Activated naive CD4-positive, alpha-beta T cell treated with anti-CD3 and anti-CD28 coated beads for 36 hours (primary cell): ENCODE measurements around the gene NLGN4Y. TPM values are rescaled to one million over a fixed set of nuclear protein-coding genes. Genes with fewer than 3 reads are reported as not detected.
A peak's percentile ranks its signal among the peaks of the same experiment; 100 is the strongest.

Source experiments
- CTCF ChIA-PET: fragments of 350-600 bp; sonication (Branson Sonifier 250); formaldehyde crosslinking; loops from one replicate; lab custom pipeline; 2021; ENCODE audit warnings: antibody characterized with exemption; lab: Charles Lee
- DNase-seq: peaks from one replicate; pipeline ENCODE4 v3.0.0-alpha.2; 2020
- H3K27ac Mint-ChIP-seq: one replicate; pipeline ENCODE4 v1.8.0; 2021; ENCODE audit warnings: mild to moderate bottlenecking, mixed read lengths
- H3K27me3 Mint-ChIP-seq: one replicate; pipeline ENCODE4 v1.8.0; 2021; ENCODE audit warnings: low read depth, mixed read lengths
- H3K36me3 Mint-ChIP-seq: one replicate; pipeline ENCODE4 v1.8.0; 2021; ENCODE audit warnings: low read depth, mixed read lengths
- H3K4me1 Mint-ChIP-seq: one replicate; pipeline ENCODE4 v1.8.0; 2021; ENCODE audit warnings: low read depth, mixed read lengths
- H3K4me3 Mint-ChIP-seq: one replicate; pipeline ENCODE4 v1.8.0; 2021; ENCODE audit warnings: mild to moderate bottlenecking, moderate library complexity, mixed read lengths
- H3K9me3 Mint-ChIP-seq: one replicate; pipeline ENCODE4 v1.8.0; 2021; ENCODE audit warnings: mixed read lengths
- intact Hi-C: fragments of 100-400 bp; cut with micrococcal nuclease; formaldehyde crosslinking; loops from one replicate; pipeline ENCODE4 v1.15.1; 2023
- total RNA-seq, 2 experiments: library from RNA; stranded (reverse); gene quantifications; one replicate each; pipeline ENCODE4 v1.2.3, GENCODE V29; 2021

Gene NLGN4Y
- total RNA-seq, result under 1 TPM; 0.10 to 0.15 TPM

- H3K4me3 Mint-ChIP-seq, result peak within 1 kb of the TSS; percentile 61
- H3K27ac Mint-ChIP-seq, result no peak within 1 kb of the TSS
- no peaks in the 10 kb centered on the region for H3K9me3 Mint-ChIP-seq
- H3K27me3 Mint-ChIP-seq, result peaks cover 20% of the 10 kb centered on the region
- CTCF ChIA-PET, result no interaction called here
- intact Hi-C loops, result no loop called here
- peaks cover 8% of the 10 kb centered on the region for H3K4me1 Mint-ChIP-seq
- DNase-seq, result peak; percentile 6
- no peaks in the 10 kb centered on the region for H3K36me3 Mint-ChIP-seq
Measured at GRCh38 chrY:14524272-14525231, at the start of gene NLGN4Y. NLGN4Y (plus strand) TSS chrY:14524529; CDS start chrY:14622120, 97,591 bp downstream.

- no peak overlapping the region for H3K4me3 Mint-ChIP-seq
- DNase-seq, result no peak
- no peaks in the 10 kb centered on the region for H3K4me1 Mint-ChIP-seq
- H3K36me3 Mint-ChIP-seq, result no peaks in the 10 kb centered on the region
- CTCF ChIA-PET, result interaction anchor here (0.5 kb wide), 1 partner anchor 363 kb away, joined by 3 read pairs; no protein-coding TSS in a partner anchor
- intact Hi-C loops, result no loop called here
- H3K27me3 Mint-ChIP-seq, result no peaks in the 10 kb centered on the region
- no peaks in the 10 kb centered on the region for H3K9me3 Mint-ChIP-seq
- H3K27ac Mint-ChIP-seq, result no peak overlapping the region
Measured at GRCh38 chrY:14485935-14486334, 38.4 kb upstream of the NLGN4Y start.

- intact Hi-C loops, result no loop called here
- Mint-ChIP-seq H3K4me3 (no peak overlapping the region), H3K9me3 (peaks cover 1% of the 10 kb centered on the region), H3K36me3 (no peaks in the 10 kb centered on the region), H3K27me3 (no peaks in the 10 kb centered on the region), H3K4me1 (no peaks in the 10 kb centered on the region), H3K27ac (no peak overlapping the region)
- CTCF ChIA-PET, result no interaction called here
- DNase-seq, result no peak
Measured at GRCh38 chrY:14490226-14490625, 34.1 kb upstream of the NLGN4Y start.

GRCh38 chrY:14498071-14498470 is 26.3 kb upstream of the NLGN4Y start:
- Mint-ChIP-seq H3K4me1 (no peaks in the 10 kb centered on the region), H3K36me3 (no peaks in the 10 kb centered on the region), H3K4me3 (no peak overlapping the region), H3K27me3 (no peaks in the 10 kb centered on the region), H3K27ac (no peak overlapping the region), H3K9me3 (no peaks in the 10 kb centered on the region)
- intact Hi-C loops, result no loop called here
- CTCF ChIA-PET, result no interaction called here
- DNase-seq, result no peak

GRCh38 chrY:14504592-14504991 is 19.7 kb upstream of the NLGN4Y start:
- no peaks in the 10 kb centered on the region for H3K27me3 Mint-ChIP-seq
- DNase-seq, result no peak
- intact Hi-C loops, result no loop called here
- CTCF ChIA-PET, result no interaction called here
- H3K4me3 Mint-ChIP-seq, result no peak overlapping the region
- H3K27ac Mint-ChIP-seq, result no peak overlapping the region
- H3K4me1 Mint-ChIP-seq, result no peaks in the 10 kb centered on the region
- no peaks in the 10 kb centered on the region for H3K9me3 Mint-ChIP-seq
- H3K36me3 Mint-ChIP-seq, result no peaks in the 10 kb centered on the region

GRCh38 chrY:14522379-14522950 is 1.9 kb upstream of the NLGN4Y start:
- H3K9me3 Mint-ChIP-seq, result no peaks in the 10 kb centered on the region
- intact Hi-C loops, result no loop called here
- no peak for DNase-seq
- CTCF ChIA-PET, result interaction anchor here (0.7 kb wide), 1 partner anchor 463 kb away, joined by 3 read pairs; no protein-coding TSS in a partner anchor
- H3K27ac Mint-ChIP-seq, result peak overlapping the region; percentile 31
- H3K4me1 Mint-ChIP-seq, result peaks cover 8% of the 10 kb centered on the region
- no peak overlapping the region for H3K4me3 Mint-ChIP-seq
- H3K27me3 Mint-ChIP-seq, result peaks cover 20% of the 10 kb centered on the region
- no peaks in the 10 kb centered on the region for H3K36me3 Mint-ChIP-seq

- H3K9me3 Mint-ChIP-seq, result no peaks in the 10 kb centered on the region
- intact Hi-C loops, result no loop called here
- H3K27me3 Mint-ChIP-seq, result peaks cover 20% of the 10 kb centered on the region
- H3K27ac Mint-ChIP-seq, result no peak overlapping the region
- no peaks in the 10 kb centered on the region for H3K36me3 Mint-ChIP-seq
- CTCF ChIA-PET, result no interaction called here
- H3K4me3 Mint-ChIP-seq, result peak overlapping the region; percentile 61
- no peak for DNase-seq
- peaks cover 8% of the 10 kb centered on the region for H3K4me1 Mint-ChIP-seq
Measured at GRCh38 chrY:14523491-14524271, 648 bp upstream of the NLGN4Y start.

- Mint-ChIP-seq H3K27ac (no peak overlapping the region), H3K4me3 (peak overlapping the region; percentile 54), H3K36me3 (no peaks in the 10 kb centered on the region), H3K4me1 (peaks cover 8% of the 10 kb centered on the region), H3K9me3 (no peaks in the 10 kb centered on the region), H3K27me3 (peaks cover 16% of the 10 kb centered on the region)
- intact Hi-C loops, result no loop called here
- CTCF ChIA-PET, result no interaction called here
- no peak for DNase-seq
Measured at GRCh38 chrY:14525315-14525714, 986 bp downstream of the NLGN4Y start.

- Mint-ChIP-seq H3K27ac (no peak overlapping the region), H3K4me3 (no peak overlapping the region), H3K4me1 (peaks cover 7% of the 10 kb centered on the region), H3K9me3 (no peaks in the 10 kb centered on the region), H3K36me3 (no peaks in the 10 kb centered on the region), H3K27me3 (peaks cover 8% of the 10 kb centered on the region)
- intact Hi-C loops, result no loop called here
- CTCF ChIA-PET, result no interaction called here
- no peak for DNase-seq
Measured at GRCh38 chrY:14528361-14528760, 4.0 kb downstream of the NLGN4Y start.

GRCh38 chrY:14536703-14537102 is 12.4 kb downstream of the NLGN4Y start:
- Mint-ChIP-seq H3K27ac (no peak overlapping the region), H3K27me3 (no peaks in the 10 kb centered on the region), H3K4me1 (no peaks in the 10 kb centered on the region), H3K4me3 (no peak overlapping the region), H3K9me3 (no peaks in the 10 kb centered on the region), H3K36me3 (no peaks in the 10 kb centered on the region)
- intact Hi-C loops, result no loop called here
- DNase-seq, result no peak
- CTCF ChIA-PET, result no interaction called here

GRCh38 chrY:14543506-14543905 is 19.2 kb downstream of the NLGN4Y start:
- Mint-ChIP-seq H3K27me3 (no peaks in the 10 kb centered on the region), H3K9me3 (peaks cover 3% of the 10 kb centered on the region), H3K4me3 (no peak overlapping the region), H3K36me3 (no peaks in the 10 kb centered on the region), H3K4me1 (no peaks in the 10 kb centered on the region), H3K27ac (no peak overlapping the region)
- CTCF ChIA-PET, result no interaction called here
- intact Hi-C loops, result no loop called here
- no peak for DNase-seq

GRCh38 chrY:14581294-14581693 is 57.0 kb downstream of the NLGN4Y start:
- H3K4me3 Mint-ChIP-seq, result no peak overlapping the region
- intact Hi-C loops, result no loop called here
- H3K36me3 Mint-ChIP-seq, result no peaks in the 10 kb centered on the region
- no peaks in the 10 kb centered on the region for H3K4me1 Mint-ChIP-seq
- no peak overlapping the region for H3K27ac Mint-ChIP-seq
- CTCF ChIA-PET, result no interaction called here
- DNase-seq, result no peak
- H3K27me3 Mint-ChIP-seq, result peaks cover 4% of the 10 kb centered on the region
- no peaks in the 10 kb centered on the region for H3K9me3 Mint-ChIP-seq
